Hematopoietic multipotent progenitor cell treated with erythropoietin and hydrocortisone succinate and interleukin-3 and kit ligand, for 6 days (in vitro differentiated cells): ENCODE measurements around the gene GAB1.

Source experiments
- DNase-seq: peaks from one replicate; pipeline ENCODE4 v3.0.0-alpha.2; 2015

Gene GAB1

GRCh38 chr4:143512978-143513313 is 176.3 kb downstream of the GAB1 start:
- DNase-seq = no peak

DNA sequence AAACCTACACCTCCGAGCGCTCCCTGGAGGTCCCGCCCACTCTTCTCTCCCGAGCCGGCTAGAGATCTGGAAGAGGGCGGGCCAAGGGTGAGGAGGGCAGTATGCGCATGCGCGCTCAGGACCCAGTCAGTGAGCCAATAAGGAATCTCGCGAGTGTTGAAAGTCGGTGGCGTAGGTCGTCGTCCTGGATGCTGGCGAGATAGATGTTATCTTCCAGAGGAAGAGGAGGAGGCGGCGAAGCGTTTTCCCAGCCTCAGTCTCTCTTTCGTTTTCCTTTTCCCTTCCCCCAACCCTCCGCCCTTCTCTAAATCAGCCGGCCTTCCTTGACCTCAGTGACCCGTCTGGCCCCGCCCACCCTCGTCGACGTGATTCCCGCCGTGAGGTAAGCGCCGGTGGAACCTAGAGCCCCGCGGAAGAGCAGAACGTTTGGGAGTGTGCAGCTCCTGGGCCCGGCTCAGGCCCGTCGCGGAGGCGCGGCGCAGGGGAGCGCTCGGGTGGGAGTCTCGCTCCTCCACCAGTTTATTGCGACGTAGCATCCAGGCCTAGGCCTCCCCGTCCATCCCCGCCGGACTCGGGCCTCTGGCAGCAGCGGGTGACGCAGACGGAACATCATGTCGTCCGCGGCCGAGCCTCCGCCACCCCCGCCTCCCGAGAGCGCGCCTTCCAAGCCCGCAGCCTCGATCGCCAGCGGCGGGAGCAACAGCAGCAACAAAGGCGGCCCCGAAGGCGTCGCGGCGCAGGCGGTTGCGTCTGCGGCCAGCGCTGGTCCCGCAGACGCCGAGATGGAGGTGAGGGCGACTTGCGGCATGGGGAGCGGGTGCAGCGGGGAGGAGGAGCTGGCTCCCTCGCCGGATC is 176.9 kb downstream of the GAB1 start, which contains the start of gene SMARCA5:
SMARCA5 (plus strand) TSS at position 389 of the 855 bp plus-strand sequence; CDS start at position 612, 223 bp downstream.
- peak; percentile 100 for DNase-seq

DNA sequence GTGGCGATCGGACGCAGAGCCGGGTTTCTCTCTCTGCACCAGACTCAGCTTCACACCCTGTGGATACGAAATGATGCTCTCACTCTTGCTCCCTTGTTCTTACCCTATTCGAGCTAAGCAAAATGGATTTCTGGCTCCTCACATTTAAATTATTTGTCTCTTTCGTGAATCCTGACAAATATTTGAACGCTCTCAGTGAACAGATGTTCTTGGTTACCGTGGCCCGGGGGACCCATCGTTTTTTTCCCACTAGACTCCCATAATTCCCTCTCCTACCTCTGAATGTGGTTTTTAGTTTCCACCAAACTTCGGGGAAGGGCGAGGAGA is 177.5 kb downstream of the GAB1 start:
- DNase-seq = no peak

- DNase-seq = peak; percentile 83
Observed at GRCh38 chr4:143514497-143514896, 177.8 kb downstream of the GAB1 start.

DNA sequence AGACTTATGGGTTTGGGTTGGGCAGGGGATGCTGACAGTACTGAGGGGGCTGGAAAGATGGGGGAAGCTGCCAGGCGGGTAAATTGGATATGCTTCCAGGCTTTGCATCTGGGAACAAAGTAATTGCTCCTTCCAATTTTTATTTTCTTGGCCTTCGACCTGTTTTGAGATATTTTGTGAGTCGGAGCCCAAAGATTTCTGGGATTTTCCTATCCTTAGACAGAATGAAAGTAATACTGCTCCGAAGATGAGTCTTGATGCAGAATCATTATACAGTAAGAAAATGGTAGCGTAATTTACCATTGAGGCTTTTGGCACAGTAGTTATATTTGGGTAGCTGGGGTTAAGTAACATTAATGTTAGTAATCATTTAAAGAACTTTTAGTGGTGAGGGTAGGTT is 178.2 kb downstream of the GAB1 start:
- DNase-seq = peak; percentile 13

DNA sequence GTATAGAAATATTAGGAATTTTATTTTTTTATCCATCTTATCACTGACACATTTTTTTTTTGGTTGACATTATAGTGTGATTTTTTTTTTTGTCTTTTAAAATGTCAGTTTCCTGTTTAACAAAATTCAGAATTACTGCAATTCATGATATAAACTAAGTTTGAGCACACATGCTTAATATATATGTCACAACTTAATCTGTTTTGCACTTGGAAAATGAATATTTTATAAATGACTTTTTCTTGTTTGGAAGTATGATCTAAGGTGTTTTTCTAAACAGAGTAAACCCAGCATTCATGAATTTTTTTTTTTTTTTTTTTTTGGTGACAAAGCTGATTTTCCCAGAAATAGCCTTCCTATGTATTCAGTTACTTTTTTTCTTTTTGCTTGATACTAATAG is 179.2 kb downstream of the GAB1 start:
- DNase-seq = no peak

DNA sequence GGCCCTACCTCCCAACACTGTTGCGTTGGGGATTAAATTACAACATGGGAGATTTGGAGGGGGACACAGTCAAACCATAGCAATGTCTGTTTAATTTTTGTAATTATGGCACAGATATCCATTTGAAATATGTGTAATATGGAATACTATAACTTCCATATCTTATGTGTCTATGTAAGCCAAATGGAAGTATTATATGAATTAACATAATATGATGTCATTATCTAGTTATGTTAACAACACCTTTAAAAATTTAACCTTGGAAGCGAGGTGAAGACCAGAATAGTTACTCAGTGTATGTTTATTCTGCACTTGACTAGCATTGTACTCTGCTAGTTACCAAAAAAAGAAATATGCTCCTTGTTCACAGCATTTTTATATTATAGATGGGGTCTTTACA is 181.1 kb downstream of the GAB1 start:
- DNase-seq = no peak
